ENCODE results near the gene FFAR1. TPM values are rescaled to one million over a fixed set of nuclear protein-coding genes. Genes with fewer than 3 reads are reported as not detected.

The FFAR1 gene
- total and polyA plus RNA-seq, 2 donors (not counting 3 experiments of a cell fraction or from before 2014, with no cell fraction given), result not detected

GRCh38 chr19:35346193-35347052 is 1.3 kb upstream of the FFAR1 start:
- no peak overlapping the region for H3K27ac ChIP-seq (ENCODE audit: insufficient read depth, low read depth, low read length)
- BruUV-seq (replicated peaks), result no TSS peak

GRCh38 chr19:35347930-35348298 is 212 bp downstream of the FFAR1 start:
- intact Hi-C loops (cut with micrococcal nuclease) (no loop called here), dilution Hi-C loops (cut with MboI; ENCODE audit: extremely low pct_ligation_motif_present, low sequenced_read_pairs) (no loop called here)
- no peaks in the 10 kb centered on the region for H3K36me3 ChIP-seq (ENCODE audit: control insufficient read depth in 2 of 2, extremely low read depth in 1 of 2, insufficient read depth in 2 of 2, low read length in 2 of 2)
- H3K9ac ChIP-seq (replicated peaks; ENCODE audit: extremely low read depth, insufficient read depth, low read length), result no peak overlapping the region
- H3K9me1 ChIP-seq (replicated peaks; ENCODE audit: control insufficient read depth, extremely low read depth, insufficient read depth, low read length), result no peaks in the 10 kb centered on the region
- TF ChIP-seq GATA2 (IDR thresholded peaks at IDR 0.05; ENCODE audit: insufficient read depth, insufficient read length, low read depth, low read length), result no peak
- no peak for TF ChIP-seq POLR2A (IDR thresholded peaks at IDR 0.05; ENCODE audit: low read depth, low read length)
- TF ChIP-seq, protein P1, sequence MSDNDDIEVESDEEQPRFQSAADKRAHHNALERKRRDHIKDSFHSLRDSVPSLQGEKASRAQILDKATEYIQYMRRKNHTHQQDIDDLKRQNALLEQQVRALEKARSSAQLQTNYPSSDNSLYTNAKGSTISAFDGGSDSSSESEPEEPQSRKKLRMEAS (IDR thresholded peaks at IDR 0.05; ENCODE audit: insufficient read depth, insufficient read length), result no peak
- H3K4me3 ChIP-seq (replicated peaks in 1 of 3; ENCODE audit: insufficient read depth in 1 of 3, low read depth in 1 of 3, low read length in 3 of 3), result no peak overlapping the region
- H3K4me1 ChIP-seq (ENCODE audit: control insufficient read depth, extremely low read depth, insufficient read depth, low read length), result no peaks in the 10 kb centered on the region
- no peak overlapping the region for H3K4me2 ChIP-seq (ENCODE audit: insufficient read depth, low read length)
- H4K20me1 ChIP-seq (replicated peaks; ENCODE audit: control insufficient read depth, extremely low read depth, insufficient read depth, low read length), result no peaks in the 10 kb centered on the region
- ChIA-PET CTCF (interaction anchor here (0.8 kb wide), 1 partner anchor 147 kb away, joined by 3 read pairs; no protein-coding TSS in a partner anchor), POLR2A (no interaction called here)
- DNase-seq (ENCODE audit: low read depth, low spot score) (no peak), FAIRE-seq (no peak)
- H3K27ac ChIP-seq (ENCODE audit: insufficient read depth, low read depth, low read length), result no peak overlapping the region
- H3K27me3 ChIP-seq (ENCODE audit: control insufficient read depth in 2 of 2, insufficient read depth in 2 of 2, low read length in 2 of 2), result no peaks in the 10 kb centered on the region
- no peak overlapping the region for H2AFZ ChIP-seq (ENCODE audit: low read depth, low read length)
- no TSS peak for BruUV-seq (replicated peaks)
- H3K79me2 ChIP-seq (ENCODE audit: control insufficient read depth, insufficient read depth, low read length), result no peaks in the 10 kb centered on the region
- H3K9me3 ChIP-seq (replicated peaks; ENCODE audit: control insufficient read depth, insufficient read depth, low read length), result no peaks in the 10 kb centered on the region

More at GRCh38 chr19:35346193-35347052, 1.3 kb upstream of the FFAR1 start:
- no peak overlapping the region for H3K9ac ChIP-seq (replicated peaks; ENCODE audit: extremely low read depth, insufficient read depth, low read length)
- no peak overlapping the region for H2AFZ ChIP-seq (ENCODE audit: low read depth, low read length)
- no peaks in the 10 kb centered on the region for H3K27me3 ChIP-seq (ENCODE audit: control insufficient read depth in 2 of 2, insufficient read depth in 2 of 2, low read length in 2 of 2)
- H4K20me1 ChIP-seq (replicated peaks; ENCODE audit: control insufficient read depth, extremely low read depth, insufficient read depth, low read length), result no peaks in the 10 kb centered on the region
- intact Hi-C loops (cut with micrococcal nuclease), result no loop called here
- ChIA-PET POLR2A (no interaction called here), CTCF (no interaction called here)
- no peaks in the 10 kb centered on the region for H3K36me3 ChIP-seq (ENCODE audit: control insufficient read depth in 2 of 2, extremely low read depth in 1 of 2, insufficient read depth in 2 of 2, low read length in 2 of 2)
- no peak overlapping the region for H3K4me3 ChIP-seq (replicated peaks in 1 of 3; ENCODE audit: insufficient read depth in 1 of 3, low read depth in 1 of 3, low read length in 3 of 3)
- no peak overlapping the region for H3K4me2 ChIP-seq (ENCODE audit: insufficient read depth, low read length)
- no peaks in the 10 kb centered on the region for H3K9me3 ChIP-seq (replicated peaks; ENCODE audit: control insufficient read depth, insufficient read depth, low read length)
- H3K9me1 ChIP-seq (replicated peaks; ENCODE audit: control insufficient read depth, extremely low read depth, insufficient read depth, low read length), result no peaks in the 10 kb centered on the region
- H3K79me2 ChIP-seq (ENCODE audit: control insufficient read depth, insufficient read depth, low read length), result no peaks in the 10 kb centered on the region
- H3K4me1 ChIP-seq (ENCODE audit: control insufficient read depth, extremely low read depth, insufficient read depth, low read length), result no peaks in the 10 kb centered on the region
- dilution Hi-C loops (cut with MboI; ENCODE audit: extremely low pct_ligation_motif_present, low sequenced_read_pairs), result no loop called here
- FAIRE-seq (no peak), DNase-seq (ENCODE audit: low read depth, low spot score) (no peak)
- TF ChIP-seq POLR2A (IDR thresholded peaks at IDR 0.05; ENCODE audit: low read depth, low read length) (no peak), GATA2 (IDR thresholded peaks at IDR 0.05; ENCODE audit: insufficient read depth, insufficient read length, low read depth, low read length) (no peak), POLR2AphosphoS5 (IDR thresholded peaks at IDR 0.05; ENCODE audit: insufficient read depth, low read depth, low read length) (no peak), EZH2 (IDR thresholded peaks at IDR 0.05; ENCODE audit: borderline replicate concordance, low read depth, low read length, severe bottlenecking) (no peak), FOS (IDR thresholded peaks at IDR 0.05; ENCODE audit: borderline replicate concordance, insufficient read depth, low read length) (no peak)
